Nephron (organoid): ENCODE measurements around the gene GC.

ENCODE experiments used
- H3K27ac Mint-ChIP-seq, 3 experiments: 2 replicates each; pipeline ENCODE4 v1.8.0; 2020; ENCODE audit warnings: mixed read lengths in 3 of 3, mild to moderate bottlenecking in 2 of 3, moderate library complexity in 1 of 3
- H3K27me3 Mint-ChIP-seq: 2 replicates; pipeline ENCODE4 v1.8.0; 2021; ENCODE audit warnings: low read depth, mild to moderate bottlenecking, moderate library complexity, mixed read lengths
- H3K36me3 Mint-ChIP-seq: 2 replicates; pipeline ENCODE4 v1.8.0; 2020; ENCODE audit warnings: low read depth, mixed read lengths
- H3K4me1 Mint-ChIP-seq: 2 replicates; pipeline ENCODE4 v1.8.0; 2020; ENCODE audit warnings: mixed read lengths
- H3K4me3 Mint-ChIP-seq, 3 experiments: 2 replicates each; pipeline ENCODE4 v1.8.0; 2020; ENCODE audit warnings: mild to moderate bottlenecking in 3 of 3, mixed read lengths in 3 of 3, moderate library complexity in 2 of 3
- H3K9me3 Mint-ChIP-seq: 2 replicates; pipeline ENCODE4 v1.8.0; 2020; ENCODE audit warnings: mixed read lengths
- TF ChIP-seq, protein P1 (sequence below), 3 experiments: fragments of 200-600 bp; sonication (generic); IDR thresholded peaks; one replicate each; pipeline ENCODE4 v1.5.0; 2021; ENCODE audit warnings: antibody characterized with exemption in 3 of 3; ENCODE audit not compliant: unreplicated experiment in 3 of 3

GC gene

DNA sequence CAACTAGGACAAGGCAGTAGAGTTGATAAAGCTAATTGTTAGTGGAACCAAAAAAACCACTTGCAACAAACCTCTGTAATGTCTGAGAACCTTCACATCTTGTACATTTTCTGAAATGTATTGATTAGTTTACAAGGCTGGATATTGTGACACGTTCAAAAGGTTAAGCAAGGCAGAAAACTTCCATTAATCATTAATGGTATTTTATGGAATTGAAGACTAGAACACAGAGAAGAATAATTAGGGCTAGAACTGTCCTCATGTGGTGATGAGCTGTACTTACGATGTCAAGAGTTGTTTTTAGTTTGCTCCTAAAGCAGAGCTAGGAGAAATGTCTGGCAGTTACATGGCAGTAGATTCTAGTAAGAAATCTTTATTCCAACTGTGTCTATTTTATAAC is 12.3 kb downstream of the GC start:
- no peaks in the 10 kb centered on the region for H3K4me1 Mint-ChIP-seq
- H3K27ac Mint-ChIP-seq, result no peak overlapping the region
- no peak overlapping the region for H3K4me3 Mint-ChIP-seq
- no peaks in the 10 kb centered on the region for H3K36me3 Mint-ChIP-seq
- no peaks in the 10 kb centered on the region for H3K9me3 Mint-ChIP-seq
- TF ChIP-seq, protein P1, sequence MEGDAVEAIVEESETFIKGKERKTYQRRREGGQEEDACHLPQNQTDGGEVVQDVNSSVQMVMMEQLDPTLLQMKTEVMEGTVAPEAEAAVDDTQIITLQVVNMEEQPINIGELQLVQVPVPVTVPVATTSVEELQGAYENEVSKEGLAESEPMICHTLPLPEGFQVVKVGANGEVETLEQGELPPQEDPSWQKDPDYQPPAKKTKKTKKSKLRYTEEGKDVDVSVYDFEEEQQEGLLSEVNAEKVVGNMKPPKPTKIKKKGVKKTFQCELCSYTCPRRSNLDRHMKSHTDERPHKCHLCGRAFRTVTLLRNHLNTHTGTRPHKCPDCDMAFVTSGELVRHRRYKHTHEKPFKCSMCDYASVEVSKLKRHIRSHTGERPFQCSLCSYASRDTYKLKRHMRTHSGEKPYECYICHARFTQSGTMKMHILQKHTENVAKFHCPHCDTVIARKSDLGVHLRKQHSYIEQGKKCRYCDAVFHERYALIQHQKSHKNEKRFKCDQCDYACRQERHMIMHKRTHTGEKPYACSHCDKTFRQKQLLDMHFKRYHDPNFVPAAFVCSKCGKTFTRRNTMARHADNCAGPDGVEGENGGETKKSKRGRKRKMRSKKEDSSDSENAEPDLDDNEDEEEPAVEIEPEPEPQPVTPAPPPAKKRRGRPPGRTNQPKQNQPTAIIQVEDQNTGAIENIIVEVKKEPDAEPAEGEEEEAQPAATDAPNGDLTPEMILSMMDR (IDR thresholded peaks at IDR 0.05; ENCODE audit: unreplicated experiment in 3 of 3), result no peak
- peaks cover 4% of the 10 kb centered on the region for H3K27me3 Mint-ChIP-seq

DNA sequence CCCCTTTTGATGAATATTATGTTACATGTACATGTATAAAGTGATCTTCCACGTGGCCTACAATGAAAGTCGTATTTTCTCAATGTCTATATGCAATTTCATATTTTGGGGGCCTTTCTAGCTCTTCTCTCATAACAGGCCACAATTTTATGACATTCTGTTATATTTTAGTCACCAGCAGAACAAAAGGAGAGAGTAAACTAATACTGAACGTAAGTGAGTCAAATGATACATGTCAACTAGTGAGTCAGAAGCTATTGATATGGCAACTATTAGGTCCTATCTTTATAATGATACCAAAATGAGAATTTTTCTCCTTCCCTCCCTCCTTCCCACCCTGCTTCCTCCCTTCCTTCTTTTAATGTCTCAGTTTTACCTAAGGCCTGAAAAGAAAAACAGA is 14.4 kb downstream of the GC start:
- TF ChIP-seq, protein P1 (IDR thresholded peaks at IDR 0.05; ENCODE audit: unreplicated experiment in 3 of 3), result no peak
- peaks cover 4% of the 10 kb centered on the region for H3K27me3 Mint-ChIP-seq
- H3K27ac Mint-ChIP-seq, result no peak overlapping the region
- no peak overlapping the region for H3K4me3 Mint-ChIP-seq
- H3K9me3 Mint-ChIP-seq, result no peaks in the 10 kb centered on the region
- H3K4me1 Mint-ChIP-seq, result no peaks in the 10 kb centered on the region
- no peaks in the 10 kb centered on the region for H3K36me3 Mint-ChIP-seq

DNA sequence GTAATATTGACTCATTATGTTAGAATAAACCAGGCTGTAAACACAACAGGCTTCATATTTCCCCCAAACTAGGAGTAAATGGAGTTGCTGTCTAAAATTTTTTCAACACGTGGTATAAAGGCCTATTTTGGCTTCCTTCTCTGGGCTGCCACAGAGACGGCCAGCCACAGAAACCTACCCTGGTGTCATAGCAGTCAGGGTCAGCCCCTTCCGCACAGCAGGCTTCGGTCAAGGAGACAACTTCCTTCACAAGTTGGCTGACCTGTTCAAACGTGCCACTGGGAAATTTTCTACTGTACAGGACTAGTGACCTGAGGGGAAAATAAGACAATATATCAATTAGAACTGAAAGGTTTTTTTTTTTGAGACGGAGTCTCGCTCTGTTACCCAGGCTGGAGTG is 15.8 kb downstream of the GC start:
- no peak overlapping the region for H3K27ac Mint-ChIP-seq
- H3K4me3 Mint-ChIP-seq, result no peak overlapping the region
- no peaks in the 10 kb centered on the region for H3K36me3 Mint-ChIP-seq
- TF ChIP-seq, protein P1 (IDR thresholded peaks at IDR 0.05; ENCODE audit: unreplicated experiment in 3 of 3), result no peak
- H3K4me1 Mint-ChIP-seq, result no peaks in the 10 kb centered on the region
- peaks cover 4% of the 10 kb centered on the region for H3K27me3 Mint-ChIP-seq
- no peaks in the 10 kb centered on the region for H3K9me3 Mint-ChIP-seq

DNA sequence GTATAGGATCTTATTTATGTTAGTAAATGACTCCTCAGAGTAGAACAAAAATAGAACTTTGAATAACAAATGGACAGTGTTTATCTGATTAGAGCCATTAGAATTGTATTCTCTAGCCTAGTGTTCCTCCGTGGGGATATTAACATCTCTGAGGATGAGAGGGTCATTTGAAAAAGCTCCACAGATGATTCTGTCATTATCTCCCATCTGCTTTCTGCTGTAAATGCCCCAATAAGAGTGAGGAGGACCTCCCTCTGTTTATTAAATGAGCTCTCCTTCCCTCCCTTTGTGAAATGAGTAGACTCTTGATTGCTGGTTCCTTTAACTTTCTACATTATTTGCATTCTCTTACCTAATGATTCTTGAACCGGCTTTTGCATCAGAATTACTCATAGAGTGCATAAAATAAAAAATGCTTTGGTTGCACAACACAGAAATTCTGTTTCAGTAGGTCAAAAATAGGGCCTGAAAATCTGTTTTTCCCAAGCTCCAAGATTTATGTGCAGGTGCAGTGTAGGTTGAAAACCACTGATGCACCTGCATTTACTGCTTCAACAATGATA is 18.0 kb downstream of the GC start:
- no peak overlapping the region for H3K4me3 Mint-ChIP-seq
- H3K27ac Mint-ChIP-seq, result no peak overlapping the region

DNA sequence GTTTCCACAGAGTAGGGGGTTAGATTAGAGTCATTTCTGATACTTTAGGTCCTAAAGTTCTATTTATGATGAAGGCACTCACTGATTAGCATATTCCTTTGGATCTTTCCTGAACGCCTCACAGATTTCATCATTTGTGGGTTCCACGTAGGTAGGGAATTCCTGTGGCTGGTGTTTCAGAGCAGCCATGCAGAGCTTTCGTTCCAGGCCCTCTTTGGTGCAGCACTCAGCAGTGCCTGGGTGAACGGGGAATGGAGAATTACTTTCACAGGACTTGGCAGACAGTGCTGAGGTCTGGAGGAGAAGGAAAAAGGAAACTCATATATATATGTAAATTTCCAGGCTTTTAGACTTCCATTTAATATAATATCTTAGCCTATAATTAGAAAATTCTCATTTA is 18.5 kb downstream of the GC start:
- no peaks in the 10 kb centered on the region for H3K36me3 Mint-ChIP-seq
- H3K9me3 Mint-ChIP-seq, result no peaks in the 10 kb centered on the region
- H3K27ac Mint-ChIP-seq, result no peak overlapping the region
- TF ChIP-seq, protein P1 (IDR thresholded peaks at IDR 0.05; ENCODE audit: unreplicated experiment in 3 of 3), result no peak
- H3K4me3 Mint-ChIP-seq, result no peak overlapping the region
- peaks cover 4% of the 10 kb centered on the region for H3K27me3 Mint-ChIP-seq
- no peaks in the 10 kb centered on the region for H3K4me1 Mint-ChIP-seq

More for the DNA sequence above, 18.0 kb downstream of the GC start:
- TF ChIP-seq, protein P1 (IDR thresholded peaks at IDR 0.05; ENCODE audit: unreplicated experiment in 3 of 3), result no peak
- no peaks in the 10 kb centered on the region for H3K9me3 Mint-ChIP-seq
- no peaks in the 10 kb centered on the region for H3K36me3 Mint-ChIP-seq
- H3K4me1 Mint-ChIP-seq, result no peaks in the 10 kb centered on the region
- H3K27me3 Mint-ChIP-seq, result peaks cover 4% of the 10 kb centered on the region

DNA sequence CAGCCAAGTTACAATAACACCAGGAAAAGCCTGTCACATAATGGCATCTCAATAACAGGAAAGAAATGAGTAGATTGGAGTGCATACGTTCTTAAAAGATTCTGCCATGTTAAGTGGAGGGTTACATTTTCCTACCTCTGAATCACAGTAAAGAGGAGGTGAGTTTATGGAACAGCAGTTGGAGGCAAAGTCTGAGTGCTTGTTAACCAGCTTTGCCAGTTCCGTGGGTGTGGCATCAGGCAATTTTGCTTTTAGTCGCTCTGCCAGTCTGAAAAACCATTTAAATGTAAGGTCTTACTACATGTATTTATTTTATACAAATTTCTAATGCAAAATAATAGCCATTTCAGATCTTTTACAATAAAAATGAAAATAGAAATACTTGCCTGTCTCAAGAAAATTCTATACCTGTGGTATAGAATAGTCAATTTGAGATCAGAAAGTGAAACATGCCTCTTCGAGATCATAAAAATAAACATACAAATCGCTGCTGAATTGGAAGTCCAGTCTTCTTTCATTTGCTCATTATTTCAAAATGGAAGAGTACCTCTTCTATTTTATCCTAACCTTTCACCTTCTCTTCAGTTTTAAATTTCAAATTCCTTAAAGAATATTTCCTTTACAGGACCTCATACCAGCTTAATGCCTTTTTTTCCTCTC is 31.4 kb downstream of the GC start:
- Mint-ChIP-seq H3K27ac (no peak overlapping the region), H3K9me3 (no peaks in the 10 kb centered on the region), H3K4me1 (no peaks in the 10 kb centered on the region), H3K27me3 (no peaks in the 10 kb centered on the region), H3K36me3 (no peaks in the 10 kb centered on the region), H3K4me3 (no peak overlapping the region)
- TF ChIP-seq, protein P1 (IDR thresholded peaks at IDR 0.05; ENCODE audit: unreplicated experiment in 3 of 3), result no peak
